GM21390 (cell line): ENCODE results near the gene SLC1A7.

Experiments
- ATAC-seq: cut with Tn5 transposase; IDR thresholded peaks from one replicate; pipeline ENCODE4 v1.9.1; 2021; ENCODE audit not compliant: unreplicated experiment

SLC1A7 gene

GRCh38 chr1:53134961-53135734 lies 7.3 kb downstream of the SLC1A7 start:
- no peak for ATAC-seq

GRCh38 chr1:53134042-53134485 lies 8.4 kb downstream of the SLC1A7 start:
- ATAC-seq = no peak

DNA sequence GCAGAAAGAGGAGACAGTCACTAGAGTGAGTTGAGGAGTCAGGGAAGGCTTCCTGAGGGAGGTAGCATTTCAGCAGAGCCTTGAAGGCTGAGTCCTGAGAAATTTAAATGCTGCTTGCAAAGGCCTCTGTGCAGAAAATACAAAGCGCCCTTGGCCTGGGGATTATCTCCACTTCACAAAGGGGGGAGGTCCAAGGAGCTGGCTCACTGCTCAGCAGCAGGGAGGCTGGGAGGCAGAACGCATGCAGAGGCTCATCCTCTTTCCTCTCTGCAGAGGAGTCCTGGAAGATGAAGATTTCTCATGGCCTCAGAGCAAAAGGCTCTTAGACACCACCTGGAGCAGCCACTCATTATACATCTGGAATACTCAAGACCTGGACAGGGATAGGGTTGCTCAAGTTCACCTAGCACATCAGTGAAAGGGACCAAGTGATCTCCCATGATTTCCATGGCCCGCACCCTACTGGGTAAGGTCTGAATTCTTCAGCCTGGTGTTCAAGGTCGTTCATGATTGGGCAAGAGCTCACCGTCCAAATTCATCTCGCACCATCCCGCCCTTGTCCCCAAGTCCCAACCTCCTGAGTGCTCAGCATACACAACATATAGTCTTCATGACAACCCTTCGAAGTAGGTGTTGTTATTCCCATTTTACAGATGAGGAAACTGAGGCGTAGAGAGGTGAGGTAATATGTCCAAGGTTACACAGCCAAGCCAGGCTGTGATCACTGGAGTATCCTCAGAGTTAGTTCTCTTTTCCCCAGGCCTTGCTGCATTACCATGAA lies 9.0 kb downstream of the SLC1A7 start:
- ATAC-seq = no peak

DNA sequence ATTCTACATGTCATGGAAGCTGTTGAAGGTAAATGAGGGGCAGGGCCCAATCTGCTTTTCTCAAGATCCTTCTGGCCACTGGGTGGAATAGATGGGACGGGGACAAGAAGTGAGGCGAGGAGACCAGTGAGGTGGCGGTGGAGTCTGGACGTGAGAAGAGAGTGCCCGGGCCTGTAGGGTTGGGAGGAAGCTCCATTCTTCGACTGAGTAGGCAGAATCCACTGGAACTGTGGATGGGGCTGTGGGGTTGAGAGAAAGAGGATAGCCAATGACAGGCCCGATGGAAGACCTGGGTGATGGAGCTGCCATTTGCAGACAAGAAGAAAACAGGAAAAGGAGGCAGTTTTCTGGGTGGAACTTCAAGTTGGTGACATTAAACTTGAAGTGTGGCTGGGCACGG lies 10.3 kb downstream of the SLC1A7 start:
- ATAC-seq = no peak

DNA sequence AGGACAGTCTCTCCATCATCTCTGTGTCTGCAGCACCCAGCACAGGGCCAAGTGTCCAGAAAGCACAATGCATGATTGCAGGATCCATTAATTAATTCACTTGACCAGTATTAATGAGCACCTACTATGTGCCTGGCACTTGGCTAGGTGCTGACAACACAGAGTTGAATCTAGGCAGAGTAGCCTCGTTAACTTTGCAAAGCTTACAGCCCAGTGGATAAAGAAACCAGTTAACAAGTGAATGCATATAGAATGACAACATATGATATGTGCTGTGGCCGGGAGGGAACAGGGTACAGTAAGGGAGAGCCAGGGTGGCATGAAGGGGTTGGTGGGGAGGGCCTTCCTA lies 10.9 kb downstream of the SLC1A7 start:
- no peak for ATAC-seq

DNA sequence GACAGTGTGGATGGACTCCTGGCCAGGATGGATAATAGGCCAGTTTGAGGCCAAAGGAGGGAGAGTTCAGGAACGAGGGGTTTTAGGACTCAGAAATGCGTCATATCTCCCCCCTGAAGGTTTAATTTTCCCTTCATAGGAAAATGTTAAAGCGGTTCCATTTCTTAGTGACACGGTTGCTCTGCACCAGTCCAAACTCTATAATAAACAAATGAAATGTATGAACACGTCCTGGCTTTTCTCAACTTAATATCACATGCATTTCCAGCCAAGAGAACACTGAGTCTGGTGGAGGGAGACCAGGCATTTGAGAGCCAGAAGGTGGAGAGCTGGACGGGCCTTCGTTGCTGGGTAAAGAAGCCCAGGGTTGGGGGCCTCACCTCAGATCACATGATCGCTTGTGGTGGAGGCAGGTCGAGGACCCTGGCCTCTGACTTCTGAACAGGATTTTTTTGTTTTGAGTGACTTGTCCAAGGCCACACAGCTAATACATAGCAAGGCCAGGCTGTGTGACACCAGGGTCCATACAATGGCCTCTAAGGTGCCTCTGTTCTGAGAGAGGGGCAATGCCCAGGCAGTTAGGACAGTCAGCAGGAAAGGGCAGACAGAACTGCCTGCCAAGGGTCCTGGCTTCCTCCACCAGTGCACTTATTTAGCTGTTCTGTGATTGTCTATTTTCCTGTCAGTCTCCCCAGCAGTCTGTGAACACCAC lies 11.4 kb downstream of the SLC1A7 start:
- ATAC-seq = no peak

GRCh38 chr1:53130598-53130877 lies 11.9 kb downstream of the SLC1A7 start:
- ATAC-seq = no peak

DNA sequence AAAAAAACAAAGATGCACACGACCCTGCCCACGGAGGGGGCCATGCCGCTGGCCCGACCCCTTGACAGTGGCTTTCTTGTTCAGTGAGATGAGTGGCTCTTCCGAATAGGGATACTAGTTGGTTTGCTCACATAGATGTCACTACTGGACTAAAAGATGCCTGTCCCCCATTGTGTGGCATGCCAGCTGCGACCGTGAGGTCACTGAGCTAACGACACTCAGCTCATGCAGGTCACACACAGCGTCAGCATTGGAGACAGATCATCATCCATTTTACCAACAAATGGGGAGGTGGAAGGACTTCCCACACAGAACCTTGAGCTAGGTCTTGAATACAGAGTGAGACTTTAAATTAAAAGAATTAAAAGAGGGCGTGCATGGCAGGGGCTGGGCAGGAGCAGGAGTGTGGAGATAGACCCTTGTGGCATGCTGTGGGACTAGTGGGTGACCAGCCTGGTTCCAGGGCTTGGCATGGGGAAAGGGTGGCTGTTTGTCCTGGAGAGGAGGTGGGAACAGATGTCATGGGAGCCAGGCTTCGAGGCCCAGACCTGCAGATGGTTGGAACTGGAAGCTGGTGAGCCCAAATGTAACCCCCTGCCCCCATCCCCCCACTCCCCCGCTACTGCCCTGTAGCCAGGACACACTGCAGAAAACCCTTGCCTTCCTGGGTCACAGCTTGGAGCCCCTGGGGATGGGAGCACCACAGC lies 12.4 kb downstream of the SLC1A7 start:
- no peak for ATAC-seq

GRCh38 chr1:53128401-53128800 lies 14.0 kb downstream of the SLC1A7 start:
- no peak for ATAC-seq

GRCh38 chr1:53127546-53127945 lies 14.9 kb downstream of the SLC1A7 start:
- no peak for ATAC-seq

DNA sequence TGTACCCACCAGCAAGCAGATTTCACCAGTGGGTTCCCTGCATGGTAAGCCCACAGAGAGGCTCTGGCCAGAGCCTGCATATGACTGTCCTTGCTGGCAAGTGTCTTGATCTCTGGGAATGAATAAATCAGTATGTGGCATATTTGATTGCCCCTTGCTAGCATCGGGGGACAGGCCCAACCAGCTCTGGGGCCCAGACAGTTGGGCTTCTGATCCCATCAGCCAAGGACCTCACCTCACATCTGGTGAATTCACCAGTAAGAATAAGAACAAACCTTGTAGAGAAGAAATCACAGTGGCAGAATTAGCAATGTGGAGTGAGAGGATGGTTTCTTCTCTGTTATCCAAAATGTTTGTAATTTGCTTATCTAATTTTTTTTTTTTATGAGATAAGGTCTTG lies 15.9 kb downstream of the SLC1A7 start:
- ATAC-seq = no peak

GRCh38 chr1:53125623-53126360 lies 16.6 kb downstream of the SLC1A7 start:
- ATAC-seq = no peak

GRCh38 chr1:53125122-53125521 lies 17.3 kb downstream of the SLC1A7 start:
- no peak for ATAC-seq

DNA sequence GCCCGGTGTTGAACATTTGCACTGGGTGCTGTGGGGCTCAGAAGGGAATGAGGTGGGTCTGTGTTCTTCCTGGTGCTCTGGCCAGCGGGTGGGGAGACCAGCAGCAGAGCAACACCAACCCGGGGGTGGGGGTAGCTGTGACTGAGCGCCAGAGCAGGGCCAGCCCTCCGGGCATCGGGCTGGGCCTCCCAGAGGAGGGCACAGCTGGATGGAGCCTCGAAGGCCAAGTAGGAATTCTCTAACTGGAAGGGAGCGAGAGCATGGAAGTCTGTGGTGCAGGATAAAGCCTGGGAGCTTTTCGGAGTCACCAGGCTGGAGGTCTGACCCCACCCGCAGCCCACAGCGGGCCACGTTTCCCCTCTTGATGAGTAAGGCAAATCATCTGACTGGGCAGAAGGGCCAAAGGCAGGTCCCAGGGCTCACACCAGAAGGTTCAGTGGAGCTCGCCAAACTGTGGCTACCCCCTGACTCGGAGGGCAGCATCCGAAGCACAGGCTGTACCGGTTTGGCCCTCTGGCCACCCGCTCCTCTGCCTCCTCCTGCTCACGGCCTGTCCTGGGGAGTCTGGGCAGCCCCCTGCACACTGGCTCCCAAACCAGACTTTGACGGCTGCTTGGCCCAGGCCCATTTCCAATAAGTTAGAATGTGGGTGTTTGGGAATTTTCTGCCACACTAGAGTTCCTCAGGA lies 18.8 kb downstream of the SLC1A7 start:
- ATAC-seq = no peak

DNA sequence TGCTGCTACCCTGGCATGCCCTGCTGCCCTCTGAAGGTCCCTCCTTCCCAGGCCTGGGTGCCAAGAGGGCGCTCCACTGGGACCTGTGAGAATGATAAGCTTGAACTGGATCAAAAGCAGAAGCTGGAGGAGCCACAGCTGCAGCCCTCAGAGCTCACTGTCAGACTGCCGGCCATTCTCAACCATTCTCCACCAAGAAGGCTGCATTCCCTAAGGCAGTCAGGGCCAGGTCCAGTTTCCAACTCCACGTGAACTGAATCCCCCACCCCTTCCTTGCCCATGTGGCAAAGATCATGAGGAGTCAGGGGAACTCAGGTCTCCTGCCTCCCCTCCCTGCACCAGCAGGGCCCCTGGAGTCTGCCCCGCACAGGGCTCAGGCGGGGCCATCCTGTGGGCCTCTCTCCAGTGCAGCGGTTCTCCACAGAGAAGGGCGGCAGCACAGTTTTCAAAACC lies 19.5 kb downstream of the SLC1A7 start:
- no peak for ATAC-seq

DNA sequence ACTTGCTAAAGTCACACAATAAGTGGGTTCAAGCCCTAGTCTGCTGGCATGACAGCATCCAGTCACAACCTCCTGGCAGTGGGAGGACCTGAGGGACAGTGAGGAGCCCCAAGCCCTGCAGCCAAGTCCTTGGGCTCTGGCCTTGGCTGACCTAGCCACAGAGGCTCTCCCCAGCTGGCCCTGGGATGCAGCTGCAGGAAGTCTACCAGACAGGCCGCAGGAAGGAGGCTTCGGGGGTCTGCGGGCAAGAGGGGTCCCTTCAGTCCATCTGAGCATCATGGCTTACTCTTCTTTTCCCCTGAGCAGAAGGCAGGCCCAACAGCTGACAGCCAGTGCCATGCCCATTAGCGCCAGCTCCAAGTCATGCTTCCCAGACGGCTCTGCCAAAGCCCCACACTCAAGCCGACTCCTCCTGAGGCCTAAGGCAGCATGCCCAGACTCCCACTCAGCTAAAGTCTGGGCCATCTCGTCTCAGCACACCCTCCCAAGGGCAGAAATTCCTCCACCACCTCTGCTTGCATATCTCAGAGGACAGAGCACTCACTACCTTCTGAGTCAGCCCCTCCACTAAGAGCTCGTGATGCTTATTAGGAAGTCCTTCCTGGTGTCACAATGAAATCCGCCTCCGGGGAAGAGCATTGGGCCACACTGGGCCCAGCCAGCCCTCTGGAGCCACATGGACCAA lies 20.1 kb downstream of the SLC1A7 start:
- no peak for ATAC-seq

GRCh38 chr1:53121319-53122172 lies 20.9 kb downstream of the SLC1A7 start:
- ATAC-seq = no peak

- ATAC-seq = no peak
Observed at GRCh38 chr1:53120659-53121058, 21.8 kb downstream of the SLC1A7 start.

DNA sequence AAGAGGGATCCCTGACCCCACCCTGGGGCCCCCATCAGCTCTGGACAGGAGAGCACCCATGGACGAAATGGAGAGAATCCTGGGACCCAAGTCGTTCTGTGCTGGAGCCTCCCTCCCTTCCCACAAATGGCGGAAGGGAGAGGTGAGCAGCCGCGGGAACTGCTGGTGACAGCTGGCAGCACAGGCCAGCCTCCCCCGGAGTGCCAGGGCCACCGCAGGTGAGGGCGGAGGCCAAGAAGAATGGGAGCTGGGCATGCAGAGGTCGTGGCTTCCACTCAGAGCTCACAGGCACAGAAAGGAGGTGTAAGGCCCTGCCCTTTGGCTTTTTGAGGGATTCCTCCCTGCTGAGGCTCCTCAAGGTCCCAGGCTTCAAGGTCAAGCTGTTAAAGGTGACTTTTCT lies 24.6 kb downstream of the SLC1A7 start:
- no peak for ATAC-seq
